SK-N-SH (cell line): ENCODE measurements around the gene CA10. TPM values are rescaled to one million over a fixed set of nuclear protein-coding genes. Genes with fewer than 3 reads are reported as not detected.

Source experiments
- CTCF ChIA-PET: fragments of 300-600, 350-600 bp; formaldehyde crosslinking; extraction: SDS; loops from one replicate; lab custom pipeline; 2021; lab: Yijun Ruan, JAX
- POLR2A ChIA-PET: fragments of 350-600 bp; sonication (Branson Sonifier 250); formaldehyde crosslinking; extraction: SDS; loops from one replicate; lab custom pipeline; 2020; ENCODE audit warnings: antibody characterized with exemption, inconsistent platforms; lab: Yijun Ruan, JAX
- DNase-seq: peaks from one replicate; pipeline ENCODE4 v3.0.0; 2012
- H2AFZ ChIP-seq: fragments of 200-600 bp; sonication (generic); 2 replicates; pipeline ENCODE4 v1.8.1; 2016; ENCODE audit warnings: antibody characterized with exemption, mild to moderate bottlenecking, low read depth
- H3F3A ChIP-seq: fragments of 200-600 bp; sonication (generic); replicated peaks from 2 replicates; pipeline ENCODE3; 2016; ENCODE audit warnings: antibody characterized with exemption, mild to moderate bottlenecking; ENCODE audit not compliant: insufficient read depth
- H3K27ac ChIP-seq, 2 experiments: fragments of 200-500 bp in 1 of 2; fragments of 200-600 bp in 1 of 2; sonication (Bioruptor generic) in 1 of 2; sonication (generic), shearing (Covaris generic) in 1 of 2; 2 replicates each; pipeline versions ENCODE4 v1.5.1 to v1.6.1; 2014 to 2016; ENCODE audit warnings: low read depth in 2 of 2, inconsistent platforms in 1 of 2, low read length in 1 of 2, mild to moderate bottlenecking in 1 of 2, mixed read lengths in 1 of 2
- H3K27me3 ChIP-seq: fragments of 200-600 bp; sonication (generic), shearing (Covaris generic); 2 replicates; pipeline ENCODE4 v1.6.1; 2016; ENCODE audit warnings: mixed run types; ENCODE audit not compliant: insufficient read depth
- H3K36me3 ChIP-seq, 2 experiments: fragments of 200-500 bp in 1 of 2; fragments of 200-600 bp in 1 of 2; sonication (Bioruptor generic) in 1 of 2; sonication (generic) in 1 of 2; replicated peaks in 1 of 2; 2 replicates each; pipeline versions ENCODE3 to v1.5.1; 2014 to 2016; ENCODE audit warnings: low read length in 1 of 2, mild to moderate bottlenecking in 1 of 2; ENCODE audit not compliant: insufficient read depth in 2 of 2, control insufficient read depth in 1 of 2
- H3K4me1 ChIP-seq, 2 experiments: fragments of 200-500 bp in 1 of 2; fragments of 200-600 bp in 1 of 2; sonication (Bioruptor generic) in 1 of 2; sonication (generic), shearing (Covaris generic) in 1 of 2; 2 replicates each; pipeline versions ENCODE4 v1.5.1 to v1.6.1; 2014 to 2016; ENCODE audit warnings: low read depth in 1 of 2, low read length in 1 of 2, mixed run types in 1 of 2; ENCODE audit not compliant: insufficient read depth in 2 of 2, control insufficient read depth in 1 of 2
- H3K4me2 ChIP-seq: fragments of 200-600 bp; sonication (generic), shearing (Covaris generic); 2 replicates; pipeline ENCODE4 v1.6.1; 2017; ENCODE audit warnings: mixed run types
- H3K4me3 ChIP-seq, 2 experiments: fragments of 200-500 bp in 1 of 2; fragments of 200-600 bp in 1 of 2; sonication (Bioruptor generic) in 1 of 2; sonication (generic), shearing (Covaris generic) in 1 of 2; 2 replicates each; pipeline versions ENCODE4 v1.5.1 to v1.8.1; 2014 to 2016; ENCODE audit warnings: low read depth in 2 of 2, inconsistent platforms in 1 of 2, low read length in 1 of 2, mild to moderate bottlenecking in 1 of 2, mixed read lengths in 1 of 2, moderate library complexity in 1 of 2
- H3K79me2 ChIP-seq: fragments of 200-600 bp; sonication (generic); 2 replicates; pipeline ENCODE4 v1.8.1; 2017; ENCODE audit warnings: mild to moderate bottlenecking; ENCODE audit not compliant: insufficient read depth
- H3K9ac ChIP-seq: fragments of 200-600 bp; sonication (generic); 2 replicates; pipeline ENCODE4 v1.6.1; 2017; ENCODE audit warnings: mixed run types
- H3K9me2 ChIP-seq: fragments of 200-600 bp; sonication (generic); 2 replicates; pipeline ENCODE4 v1.6.1; 2017; ENCODE audit warnings: mixed run types
- H3K9me3 ChIP-seq: fragments of 200-600 bp; sonication (generic); 2 replicates; pipeline ENCODE4 v1.6.1; 2017; ENCODE audit warnings: mixed run types, mild to moderate bottlenecking, moderate library complexity
- H4K20me1 ChIP-seq: fragments of 200-600 bp; sonication (generic); 2 replicates; pipeline ENCODE4 v1.6.1; 2017; ENCODE audit warnings: mild to moderate bottlenecking, mixed run types; ENCODE audit not compliant: insufficient read depth
- CHD2 ChIP-seq: fragments of 150-350 bp; IDR thresholded peaks from 2 replicates; pipeline ENCODE4 v1.6.1; 2018; ENCODE audit warnings: low read length; ENCODE audit not compliant: partially characterized antibody
- EP300 ChIP-seq, 2 experiments: IDR thresholded peaks; 2 replicates each; pipeline versions ENCODE4 v1.4.0 to v1.6.1; 2012; ENCODE audit warnings: borderline replicate concordance in 1 of 2, low read depth in 1 of 2, low read length in 1 of 2
- FOSL2 ChIP-seq: IDR thresholded peaks from 2 replicates; pipeline ENCODE4 v1.4.0; 2012; ENCODE audit warnings: low read depth, mild to moderate bottlenecking, moderate library complexity, borderline replicate concordance
- FOXM1 ChIP-seq: IDR thresholded peaks from 2 replicates; pipeline ENCODE4 v1.4.0; 2012; ENCODE audit warnings: low read depth, mild to moderate bottlenecking
- GABPA ChIP-seq: IDR thresholded peaks from 2 replicates; pipeline ENCODE4 v1.4.0; 2012; ENCODE audit warnings: low read depth, mild to moderate bottlenecking
- JUND ChIP-seq: IDR thresholded peaks from 2 replicates; pipeline ENCODE4 v1.4.0; 2012
- MEF2A ChIP-seq: IDR thresholded peaks from 2 replicates; pipeline ENCODE4 v1.4.0; 2012; ENCODE audit warnings: low read depth, borderline replicate concordance
- NFIC ChIP-seq: IDR thresholded peaks from 2 replicates; pipeline ENCODE4 v1.4.0; 2012; ENCODE audit warnings: borderline replicate concordance
- POLR2AphosphoS5 ChIP-seq: IDR thresholded peaks from 2 replicates; pipeline ENCODE4 v1.6.1; 2012; ENCODE audit warnings: low read depth, low read length
- RCOR1 ChIP-seq: fragments of 150-350 bp; IDR thresholded peaks from 2 replicates; pipeline ENCODE4 v1.6.1; 2017; ENCODE audit warnings: antibody characterized with exemption, low read length
- RFX5 ChIP-seq: IDR thresholded peaks from 2 replicates; pipeline ENCODE4 v1.6.1; 2012; ENCODE audit warnings: mild to moderate bottlenecking, improper control_type of control experiment, low read length
- SIN3A ChIP-seq: IDR thresholded peaks from 2 replicates; pipeline ENCODE4 v1.6.1; 2012; ENCODE audit warnings: low read depth, mild to moderate bottlenecking, low read length, moderate library complexity, borderline replicate concordance
- SMC3 ChIP-seq: IDR thresholded peaks from 2 replicates; pipeline ENCODE4 v1.6.1; 2012; ENCODE audit warnings: low read depth, low read length, improper control_type of control experiment
- TEAD4 ChIP-seq: IDR thresholded peaks from 2 replicates; pipeline ENCODE4 v1.4.0; 2012; ENCODE audit warnings: mild to moderate bottlenecking, borderline replicate concordance; ENCODE audit not compliant: insufficient read depth
- YY1 ChIP-seq: IDR thresholded peaks from 2 replicates; pipeline ENCODE4 v1.4.0; 2012; ENCODE audit warnings: low read depth, mild to moderate bottlenecking
- polyA plus RNA-seq, 3 experiments: library from polyadenylated mRNA; depleted of rRNA; stranded (reverse); fragments of >200 nt; gene quantifications; 2 replicates each; pipeline ENCODE4 v1.2.3, GENCODE V29; 2012
- TF ChIP-seq, protein P1 (sequence below): IDR thresholded peaks from 2 replicates; pipeline ENCODE4 v1.6.1; 2012; ENCODE audit warnings: mild to moderate bottlenecking, low read depth, low read length, moderate library complexity
- TF ChIP-seq, protein P2 (sequence below): IDR thresholded peaks from 2 replicates; pipeline ENCODE4 v1.4.0; 2012; ENCODE audit warnings: low read depth
- TF ChIP-seq, protein P3 (sequence below): fragments of 150-350 bp; IDR thresholded peaks from 2 replicates; pipeline ENCODE4 v1.6.1; 2017; ENCODE audit warnings: antibody characterized with exemption, low read length, low read depth, borderline replicate concordance
- TF ChIP-seq, protein P4 (sequence below): IDR thresholded peaks from 2 replicates; pipeline ENCODE4; 2012

The CA10 gene
- polyA plus RNA-seq, 1 of the 3 experiments (the other 2 are of a cell fraction): not detected

DNA sequence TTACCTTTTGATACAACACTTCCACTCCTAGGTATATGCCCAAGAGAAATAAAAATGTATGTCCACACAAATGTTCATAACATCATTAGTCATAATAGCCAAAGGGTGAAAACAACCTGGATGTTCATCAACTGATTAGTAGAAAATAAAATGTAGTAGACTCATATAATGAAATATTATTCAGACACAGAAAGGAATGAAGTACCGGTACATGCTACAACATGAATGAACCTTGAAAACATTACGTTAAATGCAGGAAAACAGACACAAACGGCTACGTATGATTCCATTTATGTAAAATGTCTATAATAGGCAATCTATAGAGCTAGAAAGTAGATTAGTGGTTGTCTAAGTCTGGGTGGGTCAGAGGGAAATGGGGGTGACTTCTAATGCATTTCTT, 358.5 kb downstream of the CA10 start (continued):
- no peak for TF ChIP-seq CHD2
- no peak for TF ChIP-seq EP300 (IDR thresholded peaks at IDR 0.05; ENCODE audit: borderline replicate concordance in 1 of 2, low read depth in 1 of 2, low read length in 1 of 2)
- TF ChIP-seq JUND: no peak
- TF ChIP-seq YY1: no peak
- TF ChIP-seq NFIC: no peak

DNA sequence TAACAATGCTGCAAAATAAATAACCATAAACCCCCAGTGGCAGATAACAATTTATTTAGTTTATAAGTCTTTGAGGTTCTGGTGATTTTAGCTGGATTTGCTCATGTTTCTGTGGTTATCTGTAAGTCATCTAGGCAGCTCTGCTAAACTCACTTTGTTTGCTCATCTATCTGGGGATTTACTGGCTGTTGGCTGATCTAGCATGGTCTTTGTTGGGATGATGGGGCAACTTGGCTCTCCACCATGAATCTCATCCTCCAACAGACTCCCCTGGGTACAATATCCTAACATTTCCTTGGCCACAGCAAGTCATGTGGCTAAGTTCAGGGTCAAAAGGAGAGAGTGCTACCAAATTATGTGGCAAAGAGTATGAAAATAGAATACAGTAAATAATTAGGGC, 359.3 kb downstream of the CA10 start:
- CTCF ChIA-PET: interaction anchor here (0.6 to 1.3 kb wide), 2 partner anchors 9 to 427 kb away, joined by 3 to 4 read pairs; no protein-coding TSS in a partner anchor
- no peak overlapping the region for H3K4me2 ChIP-seq
- peaks cover 0 to 5% of the 10 kb centered on the region in 2 experiments; a peak in 2 of 4 replicates for H3K4me1 ChIP-seq
- H3F3A ChIP-seq: no peaks in the 10 kb centered on the region
- no peak for TF ChIP-seq POLR2AphosphoS5
- TF ChIP-seq RCOR1: no peak
- no peak for TF ChIP-seq JUND
- TF ChIP-seq FOSL2: no peak
- TF ChIP-seq, protein P1, sequence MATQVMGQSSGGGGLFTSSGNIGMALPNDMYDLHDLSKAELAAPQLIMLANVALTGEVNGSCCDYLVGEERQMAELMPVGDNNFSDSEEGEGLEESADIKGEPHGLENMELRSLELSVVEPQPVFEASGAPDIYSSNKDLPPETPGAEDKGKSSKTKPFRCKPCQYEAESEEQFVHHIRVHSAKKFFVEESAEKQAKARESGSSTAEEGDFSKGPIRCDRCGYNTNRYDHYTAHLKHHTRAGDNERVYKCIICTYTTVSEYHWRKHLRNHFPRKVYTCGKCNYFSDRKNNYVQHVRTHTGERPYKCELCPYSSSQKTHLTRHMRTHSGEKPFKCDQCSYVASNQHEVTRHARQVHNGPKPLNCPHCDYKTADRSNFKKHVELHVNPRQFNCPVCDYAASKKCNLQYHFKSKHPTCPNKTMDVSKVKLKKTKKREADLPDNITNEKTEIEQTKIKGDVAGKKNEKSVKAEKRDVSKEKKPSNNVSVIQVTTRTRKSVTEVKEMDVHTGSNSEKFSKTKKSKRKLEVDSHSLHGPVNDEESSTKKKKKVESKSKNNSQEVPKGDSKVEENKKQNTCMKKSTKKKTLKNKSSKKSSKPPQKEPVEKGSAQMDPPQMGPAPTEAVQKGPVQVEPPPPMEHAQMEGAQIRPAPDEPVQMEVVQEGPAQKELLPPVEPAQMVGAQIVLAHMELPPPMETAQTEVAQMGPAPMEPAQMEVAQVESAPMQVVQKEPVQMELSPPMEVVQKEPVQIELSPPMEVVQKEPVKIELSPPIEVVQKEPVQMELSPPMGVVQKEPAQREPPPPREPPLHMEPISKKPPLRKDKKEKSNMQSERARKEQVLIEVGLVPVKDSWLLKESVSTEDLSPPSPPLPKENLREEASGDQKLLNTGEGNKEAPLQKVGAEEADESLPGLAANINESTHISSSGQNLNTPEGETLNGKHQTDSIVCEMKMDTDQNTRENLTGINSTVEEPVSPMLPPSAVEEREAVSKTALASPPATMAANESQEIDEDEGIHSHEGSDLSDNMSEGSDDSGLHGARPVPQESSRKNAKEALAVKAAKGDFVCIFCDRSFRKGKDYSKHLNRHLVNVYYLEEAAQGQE: no peak
- TF ChIP-seq, protein P2, sequence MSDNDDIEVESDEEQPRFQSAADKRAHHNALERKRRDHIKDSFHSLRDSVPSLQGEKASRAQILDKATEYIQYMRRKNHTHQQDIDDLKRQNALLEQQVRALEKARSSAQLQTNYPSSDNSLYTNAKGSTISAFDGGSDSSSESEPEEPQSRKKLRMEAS: no peak
- TF ChIP-seq SMC3: no peak
- TF ChIP-seq, protein P3, sequence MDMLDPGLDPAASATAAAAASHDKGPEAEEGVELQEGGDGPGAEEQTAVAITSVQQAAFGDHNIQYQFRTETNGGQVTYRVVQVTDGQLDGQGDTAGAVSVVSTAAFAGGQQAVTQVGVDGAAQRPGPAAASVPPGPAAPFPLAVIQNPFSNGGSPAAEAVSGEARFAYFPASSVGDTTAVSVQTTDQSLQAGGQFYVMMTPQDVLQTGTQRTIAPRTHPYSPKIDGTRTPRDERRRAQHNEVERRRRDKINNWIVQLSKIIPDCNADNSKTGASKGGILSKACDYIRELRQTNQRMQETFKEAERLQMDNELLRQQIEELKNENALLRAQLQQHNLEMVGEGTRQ: no peak
- TF ChIP-seq, protein P4, sequence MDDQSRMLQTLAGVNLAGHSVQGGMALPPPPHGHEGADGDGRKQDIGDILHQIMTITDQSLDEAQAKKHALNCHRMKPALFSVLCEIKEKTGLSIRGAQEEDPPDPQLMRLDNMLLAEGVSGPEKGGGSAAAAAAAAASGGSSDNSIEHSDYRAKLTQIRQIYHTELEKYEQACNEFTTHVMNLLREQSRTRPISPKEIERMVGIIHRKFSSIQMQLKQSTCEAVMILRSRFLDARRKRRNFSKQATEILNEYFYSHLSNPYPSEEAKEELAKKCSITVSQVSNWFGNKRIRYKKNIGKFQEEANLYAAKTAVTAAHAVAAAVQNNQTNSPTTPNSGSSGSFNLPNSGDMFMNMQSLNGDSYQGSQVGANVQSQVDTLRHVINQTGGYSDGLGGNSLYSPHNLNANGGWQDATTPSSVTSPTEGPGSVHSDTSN: no peak
- TF ChIP-seq FOXM1: no peak
- no peak for TF ChIP-seq TEAD4
- TF ChIP-seq GABPA: no peak
- TF ChIP-seq RFX5: no peak
- TF ChIP-seq CHD2: no peak
- TF ChIP-seq SIN3A: no peak
- no peak for TF ChIP-seq MEF2A
- no peak overlapping the region for H3K27ac ChIP-seq
- POLR2A ChIA-PET: no interaction called here
- H3K4me3 ChIP-seq: no peak overlapping the region
- H3K79me2 ChIP-seq: no peaks in the 10 kb centered on the region
- no peaks in the 10 kb centered on the region for H3K9me2 ChIP-seq
- no peak overlapping the region for H3K9ac ChIP-seq
- H3K36me3 ChIP-seq: no peaks in the 10 kb centered on the region
- H2AFZ ChIP-seq: no peak overlapping the region
- peaks cover 3% of the 10 kb centered on the region; the same call in 1 of the 2 replicates for H3K9me3 ChIP-seq
- DNase-seq: no peak
- no peaks in the 10 kb centered on the region for H4K20me1 ChIP-seq
- no peaks in the 10 kb centered on the region for H3K27me3 ChIP-seq
